HG02571 (cell line): ENCODE results near the gene TMEM165.

Experiments used
- ATAC-seq: cut with Tn5 transposase; IDR thresholded peaks from one replicate; pipeline ENCODE4 v1.9.1; 2021; ENCODE audit warnings: mild to moderate bottlenecking, moderate library complexity; ENCODE audit not compliant: unreplicated experiment

TMEM165 gene

DNA sequence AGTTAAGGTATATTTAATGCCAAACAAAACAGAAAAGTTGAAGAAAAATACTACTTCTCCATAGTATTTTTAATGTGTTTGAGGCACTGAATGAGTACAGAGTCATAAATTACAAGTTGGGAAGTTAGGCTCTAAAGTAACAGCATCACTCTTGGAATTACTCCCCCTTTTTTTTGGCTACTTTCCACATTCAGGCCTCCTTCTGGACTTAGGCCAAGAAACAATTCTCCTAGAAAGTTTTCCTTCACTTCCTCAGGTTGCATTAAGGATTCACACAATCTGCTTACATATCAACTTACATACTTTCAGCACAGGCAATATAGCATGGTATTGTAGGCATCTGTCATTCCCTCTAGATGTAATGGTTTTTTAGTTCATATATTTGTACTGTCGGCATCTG lies 52.1 kb downstream of the TMEM165 start:
- no peak for ATAC-seq

DNA sequence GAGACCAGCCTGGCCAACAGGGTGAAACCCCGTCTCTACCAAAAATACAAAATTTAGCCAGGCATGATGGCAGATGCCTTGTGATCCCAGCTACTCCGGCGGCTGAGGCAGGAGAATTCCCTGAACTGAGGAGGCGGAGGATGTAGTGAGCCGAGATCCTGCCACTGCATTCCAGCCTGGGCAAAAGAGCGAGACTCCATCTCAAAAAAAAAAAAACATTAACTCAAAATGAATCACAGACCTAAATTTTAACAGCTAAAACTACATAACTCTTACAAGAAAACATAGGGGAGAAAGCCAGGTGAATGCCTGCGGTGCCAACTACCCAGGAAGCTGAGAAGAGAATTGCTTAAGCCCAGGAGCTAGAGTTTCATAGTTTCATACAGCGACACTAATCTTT lies 54.8 kb downstream of the TMEM165 start:
- ATAC-seq, result no peak

DNA sequence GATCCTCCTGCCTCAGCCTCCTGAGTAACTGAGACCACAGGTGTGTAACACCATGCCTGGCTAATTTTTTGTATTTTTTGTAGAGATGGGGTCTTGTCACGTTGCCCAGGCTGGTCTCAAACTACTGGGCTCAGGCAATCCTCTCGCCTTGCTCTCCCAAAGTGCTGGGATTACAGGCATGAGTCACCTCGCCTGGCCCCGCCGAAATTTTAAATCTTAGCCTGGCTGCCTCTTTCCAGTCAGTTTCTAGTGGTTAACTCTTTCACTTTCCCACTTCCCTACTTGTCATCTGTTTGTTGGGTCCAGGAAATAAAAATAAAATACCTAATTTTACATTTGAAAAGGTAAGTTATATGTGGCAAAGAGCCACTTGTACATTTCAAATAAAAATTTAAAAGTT lies 62.4 kb downstream of the TMEM165 start:
- ATAC-seq, result no peak

DNA sequence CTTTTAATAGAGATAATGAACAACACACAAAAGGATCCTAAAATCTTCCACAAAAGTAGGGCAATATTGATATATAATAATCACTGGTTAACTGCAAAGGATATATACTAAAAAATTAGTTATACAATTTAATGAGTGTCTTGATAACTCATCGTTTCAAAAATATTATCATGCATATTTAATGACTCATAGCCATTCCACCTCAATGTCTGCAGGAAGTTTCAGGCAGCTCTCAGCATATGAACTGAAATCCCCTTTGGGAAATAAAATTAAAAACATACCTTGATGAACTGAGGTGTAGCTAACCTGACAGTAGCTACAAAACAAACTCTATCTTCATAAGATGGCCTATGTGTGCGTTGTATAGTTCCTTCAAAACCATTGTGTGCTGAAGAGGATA lies 62.9 kb downstream of the TMEM165 start:
- no peak for ATAC-seq

DNA sequence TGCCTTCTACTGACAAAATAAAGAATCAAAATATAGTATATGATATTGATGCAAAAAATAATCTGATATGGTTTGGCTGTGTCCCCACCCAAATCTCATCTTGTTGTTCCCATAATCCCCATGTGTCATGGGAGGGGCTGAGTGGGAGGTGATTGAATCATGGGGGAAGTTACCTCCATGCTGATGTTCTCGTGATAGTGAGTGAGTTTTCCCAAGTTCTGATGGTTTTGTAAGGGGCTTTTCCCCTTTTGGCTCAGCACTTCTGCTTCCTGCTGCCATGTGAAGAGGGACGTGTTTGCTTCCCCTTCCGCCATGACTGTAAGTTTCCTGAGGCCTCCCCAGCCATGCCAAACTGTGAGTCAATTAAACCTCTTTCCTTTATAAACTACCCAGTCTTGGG lies 70.2 kb downstream of the TMEM165 start:
- ATAC-seq, result no peak

DNA sequence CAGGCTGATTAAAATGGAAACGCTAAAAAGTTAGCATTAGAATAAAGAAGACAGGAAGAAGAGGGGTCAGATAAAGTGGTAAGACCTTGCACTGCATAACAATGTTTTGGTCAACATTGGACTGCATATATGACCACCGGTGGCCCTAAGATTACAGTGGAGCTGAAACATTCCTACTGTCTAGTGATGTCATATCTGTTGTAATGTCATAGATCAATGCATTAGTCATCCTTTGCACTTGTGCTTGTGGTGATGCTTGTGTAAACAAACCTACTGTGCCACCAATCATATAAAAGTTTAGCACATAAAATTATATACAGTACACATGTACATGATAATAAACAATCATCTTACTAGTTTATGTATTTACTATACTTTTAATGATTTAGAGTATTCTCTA lies 73.0 kb downstream of the TMEM165 start:
- ATAC-seq, result no peak

DNA sequence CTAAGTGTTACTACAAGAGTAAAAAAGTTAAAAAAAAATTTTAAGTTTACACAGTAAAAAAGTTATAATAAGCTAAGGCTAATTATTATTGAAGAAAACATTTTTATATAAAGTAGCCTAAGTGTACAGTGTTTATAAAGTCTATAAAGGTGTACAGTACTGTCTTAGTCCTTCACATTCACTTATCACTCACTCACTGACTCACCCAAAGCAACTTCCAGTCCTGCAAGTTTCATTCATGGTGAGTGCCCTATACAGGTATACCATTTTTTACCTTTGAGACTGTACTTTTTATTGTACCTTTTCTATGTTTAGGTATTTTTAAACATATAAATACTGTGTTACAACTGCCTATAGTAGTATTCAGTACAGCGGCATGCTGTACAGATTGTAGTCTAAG lies 74.2 kb downstream of the TMEM165 start:
- no peak for ATAC-seq
